ENCODE measurements around the gene SAYSD1.
A peak's percentile ranks its signal among the peaks of the same experiment; 100 is the strongest.

The SAYSD1 gene

GRCh38 chr6:39107034-39107433 lies 8.0 kb downstream of the SAYSD1 start:
- Mint-ChIP-seq H3K9me3 (no peaks in the 10 kb centered on the region), H3K4me3 (no peak overlapping the region), H3K27me3 (ENCODE audit: low read depth) (peaks cover 7% of the 10 kb centered on the region), H3K4me1 (peaks cover 7% of the 10 kb centered on the region), H3K27ac (no peak overlapping the region), H3K36me3 (ENCODE audit: low read depth) (peaks cover 63% of the 10 kb centered on the region)
- no peak for TF ChIP-seq CTCF (IDR thresholded peaks at IDR 0.05; ENCODE audit: unreplicated experiment in 3 of 3)

GRCh38 chr6:39104528-39104927 lies 10.5 kb downstream of the SAYSD1 start:
- Mint-ChIP-seq H3K9me3 (no peaks in the 10 kb centered on the region), H3K4me3 (no peak overlapping the region), H3K4me1 (peaks cover 18% of the 10 kb centered on the region), H3K36me3 (ENCODE audit: low read depth) (peaks cover 50% of the 10 kb centered on the region), H3K27me3 (ENCODE audit: low read depth) (peaks cover 7% of the 10 kb centered on the region), H3K27ac (no peak overlapping the region)
- TF ChIP-seq CTCF (IDR thresholded peaks at IDR 0.05; ENCODE audit: unreplicated experiment in 3 of 3): no peak

- Mint-ChIP-seq H3K4me1 (peaks cover 18% of the 10 kb centered on the region), H3K9me3 (no peaks in the 10 kb centered on the region), H3K4me3 (no peak overlapping the region), H3K27me3 (ENCODE audit: low read depth) (peaks cover 17% of the 10 kb centered on the region), H3K36me3 (ENCODE audit: low read depth) (peaks cover 38% of the 10 kb centered on the region), H3K27ac (peak overlapping the region in 1 of 3 experiments; percentile 8)
- TF ChIP-seq CTCF (IDR thresholded peaks at IDR 0.05; ENCODE audit: unreplicated experiment in 3 of 3): no peak
Measured at GRCh38 chr6:39102821-39103136, 12.2 kb downstream of the SAYSD1 start.

- Mint-ChIP-seq H3K9me3 (no peaks in the 10 kb centered on the region), H3K4me3 (no peak overlapping the region), H3K27me3 (ENCODE audit: low read depth) (peaks cover 17% of the 10 kb centered on the region), H3K4me1 (peaks cover 18% of the 10 kb centered on the region), H3K27ac (peak overlapping the region; percentile 8 to 66 (median 46)), H3K36me3 (ENCODE audit: low read depth) (peaks cover 35% of the 10 kb centered on the region)
- TF ChIP-seq CTCF (IDR thresholded peaks at IDR 0.05; ENCODE audit: unreplicated experiment in 3 of 3): peak; percentile 51 to 62 (median 52)
Measured at GRCh38 chr6:39102071-39102820, 12.7 kb downstream of the SAYSD1 start.

GRCh38 chr6:39100358-39100757 lies 14.6 kb downstream of the SAYSD1 start:
- H3K27ac Mint-ChIP-seq: no peak overlapping the region
- peaks cover 18% of the 10 kb centered on the region for H3K4me1 Mint-ChIP-seq
- H3K9me3 Mint-ChIP-seq: no peaks in the 10 kb centered on the region
- no peak for TF ChIP-seq CTCF (IDR thresholded peaks at IDR 0.05; ENCODE audit: unreplicated experiment in 3 of 3)
- no peak overlapping the region for H3K4me3 Mint-ChIP-seq
- H3K27me3 Mint-ChIP-seq (ENCODE audit: low read depth): peaks cover 14% of the 10 kb centered on the region
- peaks cover 22% of the 10 kb centered on the region for H3K36me3 Mint-ChIP-seq (ENCODE audit: low read depth)

GRCh38 chr6:39095578-39095977 lies 19.4 kb downstream of the SAYSD1 start:
- no peak for TF ChIP-seq CTCF (IDR thresholded peaks at IDR 0.05; ENCODE audit: unreplicated experiment in 3 of 3)
- H3K4me1 Mint-ChIP-seq: no peaks in the 10 kb centered on the region
- H3K27me3 Mint-ChIP-seq (ENCODE audit: low read depth): peaks cover 40% of the 10 kb centered on the region
- no peak overlapping the region for H3K27ac Mint-ChIP-seq
- H3K36me3 Mint-ChIP-seq (ENCODE audit: low read depth): no peaks in the 10 kb centered on the region
- H3K4me3 Mint-ChIP-seq: no peak overlapping the region
- no peaks in the 10 kb centered on the region for H3K9me3 Mint-ChIP-seq

Measured in nephron (organoid).